ENCODE results near the gene ECEL1. TPM values are rescaled to one million over a fixed set of nuclear protein-coding genes. Genes with fewer than 3 reads are reported as not detected.

ECEL1 gene
- total RNA-seq, 1 donor from 2014 or later, result not detected

DNA sequence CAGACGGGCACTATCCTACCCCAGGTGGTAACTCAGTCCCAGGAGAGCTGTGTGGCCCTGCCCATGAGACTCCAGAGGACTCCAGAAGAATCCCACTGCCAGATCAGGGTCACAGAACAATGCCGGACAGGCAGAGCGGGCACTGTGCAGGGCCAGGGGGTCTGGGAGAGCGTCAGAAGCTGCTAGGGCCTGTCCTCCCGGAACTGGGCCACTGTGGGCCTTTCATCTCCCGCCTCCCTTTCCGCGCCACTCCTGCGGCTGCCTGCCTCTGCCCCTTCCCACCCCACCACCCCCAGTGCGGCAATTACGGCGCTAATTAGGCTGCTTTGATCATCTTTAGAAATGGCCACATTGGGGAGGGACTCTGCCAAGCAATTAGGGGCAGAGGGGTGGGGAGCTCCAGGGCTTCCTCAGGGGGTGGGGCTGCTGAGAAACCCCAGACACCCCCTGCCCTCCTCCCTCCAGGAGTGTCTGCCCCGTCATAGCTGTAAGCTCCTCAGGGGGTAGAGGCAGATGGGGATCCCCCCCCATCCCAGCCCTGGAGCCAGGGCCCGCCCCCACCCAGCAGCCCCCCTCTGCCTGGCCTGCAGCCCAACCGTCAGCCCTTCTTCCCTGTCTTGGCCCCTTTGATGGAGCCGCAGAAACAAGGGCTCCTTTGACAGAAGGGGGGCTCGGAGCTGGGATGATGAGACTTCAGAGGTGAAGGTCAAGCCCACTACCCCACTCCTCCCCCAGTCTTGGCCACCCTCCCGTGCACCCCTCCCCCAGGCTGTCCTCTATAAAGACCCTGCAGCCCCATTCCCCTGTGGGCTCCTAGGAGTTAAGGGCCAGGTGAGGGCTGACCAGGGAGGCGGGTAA, 32.2 kb upstream of the ECEL1 start, which contains the start of gene PRSS56:
PRSS56 (plus strand) TSS at position 808 of the 858 bp plus-strand sequence. CDS start 211 bp downstream, outside the sequence.
- no peaks in the 10 kb centered on the region for H3K36me3 ChIP-seq (ENCODE audit: control insufficient read depth, insufficient read depth, low read length)
- DNase-seq (ENCODE audit: low read depth), result no peak
- FAIRE-seq, result no peak
- no peak within 1 kb of the TSS for H3K4me3 ChIP-seq (ENCODE audit: low read depth, low read length)
- TF ChIP-seq, protein P1, sequence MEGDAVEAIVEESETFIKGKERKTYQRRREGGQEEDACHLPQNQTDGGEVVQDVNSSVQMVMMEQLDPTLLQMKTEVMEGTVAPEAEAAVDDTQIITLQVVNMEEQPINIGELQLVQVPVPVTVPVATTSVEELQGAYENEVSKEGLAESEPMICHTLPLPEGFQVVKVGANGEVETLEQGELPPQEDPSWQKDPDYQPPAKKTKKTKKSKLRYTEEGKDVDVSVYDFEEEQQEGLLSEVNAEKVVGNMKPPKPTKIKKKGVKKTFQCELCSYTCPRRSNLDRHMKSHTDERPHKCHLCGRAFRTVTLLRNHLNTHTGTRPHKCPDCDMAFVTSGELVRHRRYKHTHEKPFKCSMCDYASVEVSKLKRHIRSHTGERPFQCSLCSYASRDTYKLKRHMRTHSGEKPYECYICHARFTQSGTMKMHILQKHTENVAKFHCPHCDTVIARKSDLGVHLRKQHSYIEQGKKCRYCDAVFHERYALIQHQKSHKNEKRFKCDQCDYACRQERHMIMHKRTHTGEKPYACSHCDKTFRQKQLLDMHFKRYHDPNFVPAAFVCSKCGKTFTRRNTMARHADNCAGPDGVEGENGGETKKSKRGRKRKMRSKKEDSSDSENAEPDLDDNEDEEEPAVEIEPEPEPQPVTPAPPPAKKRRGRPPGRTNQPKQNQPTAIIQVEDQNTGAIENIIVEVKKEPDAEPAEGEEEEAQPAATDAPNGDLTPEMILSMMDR (IDR thresholded peaks at IDR 0.05; ENCODE audit: insufficient read depth, low read length, severe bottlenecking), result no peak
- peaks cover 19% of the 10 kb centered on the region for H3K27me3 ChIP-seq (ENCODE audit: control insufficient read depth, insufficient read depth, low read length)

DNA sequence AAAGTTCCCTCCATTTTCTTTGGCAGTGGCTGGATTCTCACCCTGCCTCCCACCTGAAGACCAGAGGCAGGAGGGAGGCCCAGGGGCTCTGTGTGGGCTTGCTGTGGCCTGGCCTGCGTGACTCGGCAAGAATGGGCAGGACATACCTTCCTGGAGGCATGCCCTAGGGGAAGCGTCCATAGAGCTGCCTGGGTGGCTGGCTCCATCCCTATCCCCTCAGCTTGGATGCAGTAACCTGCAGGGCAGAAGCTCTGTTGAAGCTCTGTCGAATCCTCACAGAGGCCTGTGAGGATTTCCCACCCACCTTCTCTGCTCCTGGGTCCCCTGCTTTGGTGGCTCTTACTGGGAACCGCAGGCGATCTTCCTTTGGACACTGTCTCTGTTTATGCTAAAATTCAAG, 31.2 kb upstream of the ECEL1 start:
- TF ChIP-seq, protein P1 (IDR thresholded peaks at IDR 0.05; ENCODE audit: insufficient read depth, low read length, severe bottlenecking), result no peak
- no peaks in the 10 kb centered on the region for H3K36me3 ChIP-seq (ENCODE audit: control insufficient read depth, insufficient read depth, low read length)
- H3K4me3 ChIP-seq (ENCODE audit: low read depth, low read length), result no peak overlapping the region
- H3K27me3 ChIP-seq (ENCODE audit: control insufficient read depth, insufficient read depth, low read length), result peaks cover 15% of the 10 kb centered on the region
- DNase-seq (ENCODE audit: low read depth), result no peak
- no peak for FAIRE-seq

DNA sequence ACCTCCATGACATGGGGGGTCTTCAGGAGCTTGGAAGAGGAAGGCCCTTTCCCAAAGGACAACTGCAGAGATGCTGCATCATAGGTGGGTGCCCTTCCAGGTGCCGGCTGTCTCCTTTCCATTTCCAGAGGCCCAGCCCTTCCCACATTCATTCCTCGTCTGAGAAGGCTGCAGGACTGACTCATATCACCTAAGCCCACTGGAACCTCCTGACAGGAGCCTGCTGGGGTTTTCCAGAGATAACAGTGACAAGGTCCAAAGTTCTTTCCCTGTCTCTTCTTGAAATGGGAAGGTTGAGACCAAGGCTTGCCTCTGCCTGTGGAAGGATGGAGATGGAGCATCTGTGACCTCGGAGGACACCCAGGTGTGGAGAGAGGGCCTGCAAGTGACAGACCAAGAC, 28.9 kb upstream of the ECEL1 start:
- TF ChIP-seq, protein P1 (IDR thresholded peaks at IDR 0.05; ENCODE audit: insufficient read depth, low read length, severe bottlenecking), result no peak
- H3K36me3 ChIP-seq (ENCODE audit: control insufficient read depth, insufficient read depth, low read length), result no peaks in the 10 kb centered on the region
- FAIRE-seq, result no peak
- H3K27me3 ChIP-seq (ENCODE audit: control insufficient read depth, insufficient read depth, low read length), result peaks cover 3% of the 10 kb centered on the region
- DNase-seq (ENCODE audit: low read depth), result no peak
- no peak overlapping the region for H3K4me3 ChIP-seq (ENCODE audit: low read depth, low read length)

DNA sequence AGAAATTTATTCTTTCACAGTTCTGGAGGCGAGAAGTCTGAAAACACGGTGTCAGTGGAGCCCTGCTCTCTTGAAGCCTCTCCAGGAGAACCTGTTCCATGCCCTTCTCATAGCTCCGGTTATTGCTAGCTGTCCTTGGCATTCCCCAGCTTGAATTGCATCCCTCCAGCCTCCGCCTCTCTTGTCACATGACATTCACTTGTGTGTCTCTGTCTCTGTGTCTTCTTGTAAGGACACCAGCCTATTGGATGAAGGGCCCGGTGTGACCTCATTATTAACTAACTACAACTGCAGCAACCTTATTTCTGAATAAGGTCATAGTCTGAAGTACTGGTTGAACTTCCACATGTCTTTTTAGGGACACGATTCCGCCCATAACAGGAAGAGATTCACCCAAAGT, 28.0 kb upstream of the ECEL1 start:
- no peak for FAIRE-seq
- TF ChIP-seq, protein P1 (IDR thresholded peaks at IDR 0.05; ENCODE audit: insufficient read depth, low read length, severe bottlenecking), result no peak
- Histone ChIP-seq H3K36me3 (ENCODE audit: control insufficient read depth, insufficient read depth, low read length) (no peaks in the 10 kb centered on the region), H3K4me3 (ENCODE audit: low read depth, low read length) (no peak overlapping the region), H3K27me3 (ENCODE audit: control insufficient read depth, insufficient read depth, low read length) (peaks cover 5% of the 10 kb centered on the region)
- no peak for DNase-seq (ENCODE audit: low read depth)

DNA sequence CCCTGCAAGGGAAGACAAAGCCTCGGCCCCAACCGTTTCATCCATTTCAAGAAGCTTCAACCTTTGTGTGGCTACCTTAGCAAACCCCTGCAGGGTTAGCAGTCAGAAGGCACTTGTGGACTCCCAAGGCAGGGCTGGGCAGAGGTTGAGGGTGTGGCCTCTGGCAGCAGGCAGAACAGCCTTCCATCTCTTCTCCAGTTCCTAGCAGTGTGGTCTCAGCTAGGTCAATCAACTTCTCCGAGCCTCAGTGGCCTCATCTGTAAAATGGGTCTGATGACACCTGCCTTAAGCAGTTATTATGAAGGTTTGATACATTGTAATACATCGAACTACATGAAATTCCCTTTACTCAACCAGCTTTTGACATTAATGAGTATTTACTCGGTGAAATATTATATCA, 25.7 kb upstream of the ECEL1 start:
- no peak for FAIRE-seq
- DNase-seq (ENCODE audit: low read depth), result no peak
- TF ChIP-seq, protein P1 (IDR thresholded peaks at IDR 0.05; ENCODE audit: insufficient read depth, low read length, severe bottlenecking), result no peak
- H3K36me3 ChIP-seq (ENCODE audit: control insufficient read depth, insufficient read depth, low read length), result no peaks in the 10 kb centered on the region
- H3K27me3 ChIP-seq (ENCODE audit: control insufficient read depth, insufficient read depth, low read length), result peaks cover 5% of the 10 kb centered on the region
- no peak overlapping the region for H3K4me3 ChIP-seq (ENCODE audit: low read depth, low read length)

All from bronchial epithelial cell (primary cell).